Measurements from ENCODE around the gene BAZ2B. TPM values are rescaled to one million over a fixed set of nuclear protein-coding genes. Genes with fewer than 3 reads are reported as not detected.

Gene BAZ2B
- total and polyA plus RNA-seq, 9 of the 15 experiments (the other 6 are each of a cell fraction or from before 2014, with no cell fraction given), result 7.5 to 38.6 (median 19.8) TPM

DNA sequence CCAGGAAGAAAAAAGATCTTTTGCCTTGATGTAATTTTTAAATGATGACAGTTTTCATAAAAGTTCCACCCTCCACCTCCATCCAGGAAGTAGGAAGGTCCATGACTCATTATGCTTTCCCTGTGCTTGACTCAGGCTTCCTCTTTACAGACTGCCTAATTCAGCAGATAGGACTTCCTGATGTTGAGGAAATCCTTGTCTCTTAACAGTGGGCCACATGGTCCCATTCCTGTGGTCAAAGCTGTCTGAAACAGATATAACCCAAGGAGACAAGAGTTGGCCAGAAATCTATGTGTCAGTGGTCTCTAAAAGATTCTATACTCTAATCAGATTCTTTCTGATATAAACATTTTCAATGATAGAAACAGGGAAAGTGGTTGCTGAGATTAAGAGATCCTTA lies 119.1 kb downstream of the BAZ2B start (continued):
- no peak for TF ChIP-seq ZBTB12 (CRISPR knock-in tag; IDR thresholded peaks at IDR 0.05)
- no peak for TF ChIP-seq FUS (optimal IDR thresholded peaks at IDR 0.05; ENCODE audit: low read depth, low read length)
- no peak for TF ChIP-seq NR2C2 (CRISPR knock-in tag; IDR thresholded peaks at IDR 0.05)
- TF ChIP-seq NR2C2 (tag; IDR thresholded peaks at IDR 0.05), result no peak; the same call in 1 of the 2 replicates
- TF ChIP-seq SRSF1 (IDR thresholded peaks at IDR 0.05; ENCODE audit: low read depth, low read length), result no peak
- TF ChIP-seq ZC3H4 (CRISPR knock-in tag; IDR thresholded peaks at IDR 0.05; ENCODE audit: borderline replicate concordance), result no peak
- peak; percentile 87 for TF ChIP-seq TAL1 (IDR thresholded peaks at IDR 0.05)
- no peak for TF ChIP-seq FOXA3 (CRISPR knock-in tag; conservative IDR thresholded peaks at IDR 0.05 in 1 of 2, IDR thresholded peaks at IDR 0.05 in 1 of 2)
- TF ChIP-seq MYNN (IDR thresholded peaks at IDR 0.05), result no peak
- TF ChIP-seq MYNN (CRISPR knock-in tag; IDR thresholded peaks at IDR 0.05), result no peak
- no peak for TF ChIP-seq U2AF1 (optimal IDR thresholded peaks at IDR 0.05; ENCODE audit: low read depth, low read length)
- no peak for TF ChIP-seq TFAM (CRISPR knock-in tag; conservative IDR thresholded peaks at IDR 0.05)
- TF ChIP-seq, protein P1, sequence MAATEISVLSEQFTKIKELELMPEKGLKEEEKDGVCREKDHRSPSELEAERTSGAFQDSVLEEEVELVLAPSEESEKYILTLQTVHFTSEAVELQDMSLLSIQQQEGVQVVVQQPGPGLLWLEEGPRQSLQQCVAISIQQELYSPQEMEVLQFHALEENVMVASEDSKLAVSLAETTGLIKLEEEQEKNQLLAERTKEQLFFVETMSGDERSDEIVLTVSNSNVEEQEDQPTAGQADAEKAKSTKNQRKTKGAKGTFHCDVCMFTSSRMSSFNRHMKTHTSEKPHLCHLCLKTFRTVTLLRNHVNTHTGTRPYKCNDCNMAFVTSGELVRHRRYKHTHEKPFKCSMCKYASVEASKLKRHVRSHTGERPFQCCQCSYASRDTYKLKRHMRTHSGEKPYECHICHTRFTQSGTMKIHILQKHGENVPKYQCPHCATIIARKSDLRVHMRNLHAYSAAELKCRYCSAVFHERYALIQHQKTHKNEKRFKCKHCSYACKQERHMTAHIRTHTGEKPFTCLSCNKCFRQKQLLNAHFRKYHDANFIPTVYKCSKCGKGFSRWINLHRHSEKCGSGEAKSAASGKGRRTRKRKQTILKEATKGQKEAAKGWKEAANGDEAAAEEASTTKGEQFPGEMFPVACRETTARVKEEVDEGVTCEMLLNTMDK (IDR thresholded peaks at IDR 0.05; ENCODE audit: borderline replicate concordance, insufficient read depth, low read depth, low read length, poor library complexity, severe bottlenecking), result no peak
- peak; percentile 97 for TF ChIP-seq SPI1 (IDR thresholded peaks at IDR 0.05; ENCODE audit: borderline replicate concordance, low read depth, low read length)
- no peak for TF ChIP-seq ZNF583 (CRISPR knock-in tag; IDR thresholded peaks at IDR 0.05)
- TF ChIP-seq CHD2 (IDR thresholded peaks at IDR 0.05; ENCODE audit: low read depth, low read length), result no peak
- no peak for TF ChIP-seq KDM4B (IDR thresholded peaks at IDR 0.05; ENCODE audit: borderline replicate concordance in 2 of 2, low read depth in 1 of 2)
- TF ChIP-seq CREBBP (IDR thresholded peaks at IDR 0.05; ENCODE audit: low read depth, low read length), result no peak
- no peak for TF ChIP-seq POLR2G (IDR thresholded peaks at IDR 0.05; ENCODE audit: low read depth, low read length)
- TF ChIP-seq, protein P2, sequence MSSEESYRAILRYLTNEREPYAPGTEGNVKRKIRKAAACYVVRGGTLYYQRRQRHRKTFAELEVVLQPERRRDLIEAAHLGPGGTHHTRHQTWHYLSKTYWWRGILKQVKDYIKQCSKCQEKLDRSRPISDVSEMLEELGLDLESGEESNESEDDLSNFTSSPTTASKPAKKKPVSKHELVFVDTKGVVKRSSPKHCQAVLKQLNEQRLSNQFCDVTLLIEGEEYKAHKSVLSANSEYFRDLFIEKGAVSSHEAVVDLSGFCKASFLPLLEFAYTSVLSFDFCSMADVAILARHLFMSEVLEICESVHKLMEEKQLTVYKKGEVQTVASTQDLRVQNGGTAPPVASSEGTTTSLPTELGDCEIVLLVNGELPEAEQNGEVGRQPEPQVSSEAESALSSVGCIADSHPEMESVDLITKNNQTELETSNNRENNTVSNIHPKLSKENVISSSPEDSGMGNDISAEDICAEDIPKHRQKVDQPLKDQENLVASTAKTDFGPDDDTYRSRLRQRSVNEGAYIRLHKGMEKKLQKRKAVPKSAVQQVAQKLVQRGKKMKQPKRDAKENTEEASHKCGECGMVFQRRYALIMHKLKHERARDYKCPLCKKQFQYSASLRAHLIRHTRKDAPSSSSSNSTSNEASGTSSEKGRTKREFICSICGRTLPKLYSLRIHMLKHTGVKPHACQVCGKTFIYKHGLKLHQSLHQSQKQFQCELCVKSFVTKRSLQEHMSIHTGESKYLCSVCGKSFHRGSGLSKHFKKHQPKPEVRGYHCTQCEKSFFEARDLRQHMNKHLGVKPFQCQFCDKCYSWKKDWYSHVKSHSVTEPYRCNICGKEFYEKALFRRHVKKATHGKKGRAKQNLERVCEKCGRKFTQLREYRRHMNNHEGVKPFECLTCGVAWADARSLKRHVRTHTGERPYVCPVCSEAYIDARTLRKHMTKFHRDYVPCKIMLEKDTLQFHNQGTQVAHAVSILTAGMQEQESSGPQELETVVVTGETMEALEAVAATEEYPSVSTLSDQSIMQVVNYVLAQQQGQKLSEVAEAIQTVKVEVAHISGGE (CRISPR knock-in tag; IDR thresholded peaks at IDR 0.05), result no peak
- TF ChIP-seq CBFA2T3 (IDR thresholded peaks at IDR 0.05), result peak; percentile 96
- TF ChIP-seq HNRNPLL (IDR thresholded peaks at IDR 0.05; ENCODE audit: low read depth, low read length, poor library complexity, severe bottlenecking), result no peak
- no peak for TF ChIP-seq MCM2 (IDR thresholded peaks at IDR 0.05; ENCODE audit: low read depth)
- TF ChIP-seq ZNF707 (CRISPR knock-in tag; conservative IDR thresholded peaks at IDR 0.05), result no peak

Data from K562 (cell line).